ENCODE measurements around the gene CCDC60. TPM values are rescaled to one million over a fixed set of nuclear protein-coding genes. Genes with fewer than 3 reads are reported as not detected.
A peak's percentile ranks its signal among the peaks of the same experiment; 100 is the strongest.

Gene CCDC60
- total and polyA plus RNA-seq, 2 of the 13 experiments (the other 11 are each of a cell fraction or from before 2014, with no cell fraction given) = not detected

DNA sequence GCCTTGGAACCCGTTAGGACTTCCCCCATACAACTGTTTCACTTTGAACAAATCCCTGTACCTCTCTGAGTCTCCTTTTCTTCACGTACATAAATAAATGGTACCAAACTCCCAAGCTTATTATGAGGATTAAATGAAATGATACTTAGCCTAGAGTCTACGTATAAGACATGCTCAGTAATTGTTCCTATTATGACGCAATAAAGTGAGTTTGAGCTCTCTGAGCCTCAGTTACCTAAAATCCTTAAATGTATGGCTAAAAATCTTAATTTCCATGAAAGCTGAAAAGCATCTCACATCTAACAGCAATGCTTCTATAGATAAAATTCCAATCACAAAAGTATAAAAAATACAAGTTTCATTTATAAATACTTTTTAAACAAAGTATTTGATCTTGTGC is 141.1 kb downstream of the CCDC60 start:
- BruUV-seq (replicated peaks) = no TSS peak
- WGBS (ENCODE audit: low lambda C conversion rate) = 7% methylated on average over 4 of the region's 4 CpGs
- H4K20me1 ChIP-seq (ENCODE audit: insufficient read depth, low read length) = no peaks in the 10 kb centered on the region
- no peak overlapping the region for H3K4me2 ChIP-seq (ENCODE audit: low read depth, low read length)
- no peaks in the 10 kb centered on the region for H3K9me3 ChIP-seq (ENCODE audit: low read length)
- POLR2A ChIA-PET = no interaction called here
- no peak overlapping the region for H3K27ac ChIP-seq (ENCODE audit: extremely low read length, insufficient read depth, low read length)
- H3K36me3 ChIP-seq (replicated peaks in 1 of 2; ENCODE audit: control insufficient read depth in 1 of 2, insufficient read depth in 2 of 2, low read length in 2 of 2) = no peaks in the 10 kb centered on the region
- in situ Hi-C loops (cut with HindIII; ENCODE audit: extremely low pct_ligation_motif_present, low pct_unique_long_range_greater_than_20kb) (no loop called here), intact Hi-C loops (cut with micrococcal nuclease; ENCODE audit: unreplicated experiment) (no loop called here)
- CTCF ChIA-PET (ENCODE audit: low intra/inter-chr PET ratio, low total read pairs) = no interaction called here
- H3K9ac ChIP-seq (ENCODE audit: insufficient read depth, low read depth, low read length) = no peak overlapping the region
- no peak overlapping the region for H2AFZ ChIP-seq (ENCODE audit: low read length)
- no peak for ATAC-seq
- no peak for DNase-seq (ENCODE audit: low spot score)
- H3K79me2 ChIP-seq (ENCODE audit: insufficient read depth, low read length) = no peaks in the 10 kb centered on the region
- no peak overlapping the region for H3K4me3 ChIP-seq (replicated peaks in 1 of 3; ENCODE audit: insufficient read depth in 1 of 3, low read depth in 2 of 3, low read length in 3 of 3)
- H3K4me1 ChIP-seq (ENCODE audit: insufficient read depth, low read length) = no peaks in the 10 kb centered on the region
- no peaks in the 10 kb centered on the region for H3K27me3 ChIP-seq (ENCODE audit: control insufficient read depth in 1 of 2, insufficient read depth in 2 of 2, low read length in 2 of 2)
- no peak for TF ChIP-seq ZFP62 (CRISPR knock-in tag; IDR thresholded peaks at IDR 0.05)
- no peak for TF ChIP-seq ZNF292 (CRISPR knock-in tag; IDR thresholded peaks at IDR 0.05; ENCODE audit: borderline replicate concordance, low read depth)
- TF ChIP-seq MIER3 (CRISPR knock-in tag; IDR thresholded peaks at IDR 0.05; ENCODE audit: borderline replicate concordance) = no peak
- TF ChIP-seq POLR2AphosphoS2 (IDR thresholded peaks at IDR 0.05; ENCODE audit: low read depth, low read length) = no peak
- peak; percentile 65 for TF ChIP-seq CEBPB (IDR thresholded peaks at IDR 0.05; ENCODE audit: borderline replicate concordance, low read depth, low read length)
- no peak for TF ChIP-seq ZNF563 (CRISPR knock-in tag; IDR thresholded peaks at IDR 0.05)
- TF ChIP-seq ATF7 (IDR thresholded peaks at IDR 0.05) = peak; percentile 45
- no peak for TF ChIP-seq ATF7 (CRISPR knock-in tag; IDR thresholded peaks at IDR 0.05)
- TF ChIP-seq, protein P1, sequence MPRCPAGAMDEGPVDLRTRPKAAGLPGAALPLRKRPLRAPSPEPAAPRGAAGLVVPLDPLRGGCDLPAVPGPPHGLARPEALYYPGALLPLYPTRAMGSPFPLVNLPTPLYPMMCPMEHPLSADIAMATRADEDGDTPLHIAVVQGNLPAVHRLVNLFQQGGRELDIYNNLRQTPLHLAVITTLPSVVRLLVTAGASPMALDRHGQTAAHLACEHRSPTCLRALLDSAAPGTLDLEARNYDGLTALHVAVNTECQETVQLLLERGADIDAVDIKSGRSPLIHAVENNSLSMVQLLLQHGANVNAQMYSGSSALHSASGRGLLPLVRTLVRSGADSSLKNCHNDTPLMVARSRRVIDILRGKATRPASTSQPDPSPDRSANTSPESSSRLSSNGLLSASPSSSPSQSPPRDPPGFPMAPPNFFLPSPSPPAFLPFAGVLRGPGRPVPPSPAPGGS (CRISPR knock-in tag; IDR thresholded peaks at IDR 0.05) = no peak
- no peak for TF ChIP-seq GATAD2A (CRISPR knock-in tag; IDR thresholded peaks at IDR 0.05)
- no peak for TF ChIP-seq KAT7 (CRISPR knock-in tag; IDR thresholded peaks at IDR 0.05; ENCODE audit: borderline replicate concordance)
- TF ChIP-seq CENPX (CRISPR knock-in tag; IDR thresholded peaks at IDR 0.05) = no peak
- TF ChIP-seq ZKSCAN5 (CRISPR knock-in tag; IDR thresholded peaks at IDR 0.05) = no peak
- no peak for TF ChIP-seq ZNF24 (IDR thresholded peaks at IDR 0.05)
- TF ChIP-seq, protein P2, sequence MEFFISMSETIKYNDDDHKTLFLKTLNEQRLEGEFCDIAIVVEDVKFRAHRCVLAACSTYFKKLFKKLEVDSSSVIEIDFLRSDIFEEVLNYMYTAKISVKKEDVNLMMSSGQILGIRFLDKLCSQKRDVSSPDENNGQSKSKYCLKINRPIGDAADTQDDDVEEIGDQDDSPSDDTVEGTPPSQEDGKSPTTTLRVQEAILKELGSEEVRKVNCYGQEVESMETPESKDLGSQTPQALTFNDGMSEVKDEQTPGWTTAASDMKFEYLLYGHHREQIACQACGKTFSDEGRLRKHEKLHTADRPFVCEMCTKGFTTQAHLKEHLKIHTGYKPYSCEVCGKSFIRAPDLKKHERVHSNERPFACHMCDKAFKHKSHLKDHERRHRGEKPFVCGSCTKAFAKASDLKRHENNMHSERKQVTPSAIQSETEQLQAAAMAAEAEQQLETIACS (CRISPR knock-in tag; IDR thresholded peaks at IDR 0.05) = no peak
- FAIRE-seq = no peak
